ENCODE measurements around the gene ITSN1.

Gene ITSN1

DNA sequence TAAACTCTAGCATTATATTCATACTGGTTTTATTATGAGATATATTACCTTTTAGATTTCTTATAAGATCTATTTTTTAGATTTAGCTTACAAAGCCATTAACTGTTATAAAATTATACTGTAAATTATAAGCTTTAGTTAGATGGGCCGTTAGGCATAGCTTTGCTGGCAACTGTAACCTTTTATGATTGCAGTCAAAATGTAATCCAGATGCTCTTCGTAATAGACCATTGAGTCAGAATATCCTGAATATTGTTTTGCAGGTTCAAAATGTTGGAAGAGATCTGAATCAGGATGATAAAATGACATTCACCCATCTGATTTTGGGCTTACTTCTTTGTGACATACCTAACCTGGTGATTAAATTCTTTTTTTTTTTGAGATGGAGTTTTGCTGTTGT lies 20.9 kb downstream of the ITSN1 start:
- no peak for DNase-seq
- peaks cover 6% of the 10 kb centered on the region; the same call in 1 of the 2 replicates for H3K4me1 ChIP-seq
- H3K36me3 ChIP-seq, result no peaks in the 10 kb centered on the region
- H3K9me3 ChIP-seq, result no peaks in the 10 kb centered on the region
- H3K4me3 ChIP-seq (ENCODE audit: low read depth, low read length), result no peak overlapping the region
- H3K27me3 ChIP-seq, result no peaks in the 10 kb centered on the region
- TF ChIP-seq, protein P1, sequence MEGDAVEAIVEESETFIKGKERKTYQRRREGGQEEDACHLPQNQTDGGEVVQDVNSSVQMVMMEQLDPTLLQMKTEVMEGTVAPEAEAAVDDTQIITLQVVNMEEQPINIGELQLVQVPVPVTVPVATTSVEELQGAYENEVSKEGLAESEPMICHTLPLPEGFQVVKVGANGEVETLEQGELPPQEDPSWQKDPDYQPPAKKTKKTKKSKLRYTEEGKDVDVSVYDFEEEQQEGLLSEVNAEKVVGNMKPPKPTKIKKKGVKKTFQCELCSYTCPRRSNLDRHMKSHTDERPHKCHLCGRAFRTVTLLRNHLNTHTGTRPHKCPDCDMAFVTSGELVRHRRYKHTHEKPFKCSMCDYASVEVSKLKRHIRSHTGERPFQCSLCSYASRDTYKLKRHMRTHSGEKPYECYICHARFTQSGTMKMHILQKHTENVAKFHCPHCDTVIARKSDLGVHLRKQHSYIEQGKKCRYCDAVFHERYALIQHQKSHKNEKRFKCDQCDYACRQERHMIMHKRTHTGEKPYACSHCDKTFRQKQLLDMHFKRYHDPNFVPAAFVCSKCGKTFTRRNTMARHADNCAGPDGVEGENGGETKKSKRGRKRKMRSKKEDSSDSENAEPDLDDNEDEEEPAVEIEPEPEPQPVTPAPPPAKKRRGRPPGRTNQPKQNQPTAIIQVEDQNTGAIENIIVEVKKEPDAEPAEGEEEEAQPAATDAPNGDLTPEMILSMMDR (IDR thresholded peaks at IDR 0.05; ENCODE audit: low read depth, low read length), result no peak

DNA sequence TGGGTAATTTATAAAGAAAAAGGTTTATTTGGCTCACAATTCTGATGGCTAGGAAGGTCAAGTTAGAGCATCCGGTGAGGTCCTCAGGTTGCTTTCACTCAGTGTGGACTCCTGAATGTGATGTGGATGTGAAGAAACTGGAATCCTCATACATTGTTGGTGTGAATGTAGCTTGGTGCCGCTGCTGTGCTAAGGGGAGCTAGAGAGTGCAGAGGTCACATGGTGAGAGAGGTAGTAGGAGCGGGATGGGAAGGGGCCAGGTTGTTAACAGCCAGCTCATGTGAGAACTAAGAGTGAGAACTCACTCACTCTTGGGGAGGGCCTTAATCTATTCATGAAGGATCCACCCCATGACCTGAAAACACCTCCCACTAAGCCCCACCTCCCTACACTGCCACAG lies 21.8 kb downstream of the ITSN1 start:
- TF ChIP-seq, protein P1 (IDR thresholded peaks at IDR 0.05; ENCODE audit: low read depth, low read length), result no peak
- peaks cover 9% of the 10 kb centered on the region; the same call in 1 of the 2 replicates for H3K4me1 ChIP-seq
- H3K4me3 ChIP-seq (ENCODE audit: low read depth, low read length), result no peak overlapping the region
- DNase-seq, result no peak
- no peaks in the 10 kb centered on the region for H3K27me3 ChIP-seq
- no peaks in the 10 kb centered on the region for H3K9me3 ChIP-seq
- no peaks in the 10 kb centered on the region for H3K36me3 ChIP-seq

DNA sequence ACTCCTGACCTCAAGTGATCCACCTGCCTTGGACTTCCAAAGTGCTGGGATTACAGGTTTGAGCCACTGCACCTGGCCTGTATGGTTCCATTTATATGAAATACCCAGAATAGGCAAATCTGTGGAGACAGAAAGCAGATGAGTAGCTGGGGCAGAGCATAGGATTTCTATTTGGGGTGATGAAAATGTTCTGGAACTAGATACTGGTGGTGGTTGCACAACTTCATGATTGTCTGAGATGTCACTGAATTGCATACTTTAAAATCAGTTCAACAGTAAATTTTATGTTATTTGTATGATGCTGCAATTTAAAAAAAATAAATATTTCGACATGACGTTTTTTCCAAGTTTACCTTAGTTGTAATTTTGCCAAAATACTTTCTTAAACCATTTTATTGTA lies 23.9 kb downstream of the ITSN1 start:
- H3K36me3 ChIP-seq, result no peaks in the 10 kb centered on the region
- TF ChIP-seq, protein P1 (IDR thresholded peaks at IDR 0.05; ENCODE audit: low read depth, low read length), result no peak
- no peak for DNase-seq
- no peak overlapping the region for H3K4me3 ChIP-seq (ENCODE audit: low read depth, low read length)
- peaks cover 9% of the 10 kb centered on the region; the same call in 1 of the 2 replicates for H3K4me1 ChIP-seq
- no peaks in the 10 kb centered on the region for H3K27me3 ChIP-seq
- H3K9me3 ChIP-seq, result no peaks in the 10 kb centered on the region

DNA sequence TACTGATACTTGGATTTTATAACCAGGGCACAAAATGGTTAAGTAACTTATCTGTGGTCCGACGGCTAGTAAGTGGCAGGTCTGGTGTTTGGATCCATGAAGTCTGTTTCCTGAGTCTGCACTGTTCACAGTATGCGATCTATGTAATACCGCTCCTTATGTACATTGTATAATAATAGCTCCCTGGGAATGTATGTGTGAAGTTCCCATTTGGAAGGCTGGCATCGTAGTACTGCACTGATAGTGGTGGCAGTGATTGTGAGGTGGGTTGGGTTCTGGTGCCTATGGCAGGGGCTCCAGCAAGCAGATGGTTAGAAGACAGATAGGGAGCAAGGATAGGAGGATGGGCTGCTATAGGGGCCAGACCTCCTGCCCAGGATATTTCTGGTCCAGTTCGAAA lies 25.3 kb downstream of the ITSN1 start:
- Histone ChIP-seq H3K36me3 (no peaks in the 10 kb centered on the region), H3K4me3 (ENCODE audit: low read depth, low read length) (peak overlapping the region; percentile 13), H3K27me3 (no peaks in the 10 kb centered on the region), H3K9me3 (no peaks in the 10 kb centered on the region), H3K4me1 (peaks cover 9% of the 10 kb centered on the region; the same call in 1 of the 2 replicates)
- peak; percentile 32 for DNase-seq
- TF ChIP-seq, protein P1 (IDR thresholded peaks at IDR 0.05; ENCODE audit: low read depth, low read length), result no peak

DNA sequence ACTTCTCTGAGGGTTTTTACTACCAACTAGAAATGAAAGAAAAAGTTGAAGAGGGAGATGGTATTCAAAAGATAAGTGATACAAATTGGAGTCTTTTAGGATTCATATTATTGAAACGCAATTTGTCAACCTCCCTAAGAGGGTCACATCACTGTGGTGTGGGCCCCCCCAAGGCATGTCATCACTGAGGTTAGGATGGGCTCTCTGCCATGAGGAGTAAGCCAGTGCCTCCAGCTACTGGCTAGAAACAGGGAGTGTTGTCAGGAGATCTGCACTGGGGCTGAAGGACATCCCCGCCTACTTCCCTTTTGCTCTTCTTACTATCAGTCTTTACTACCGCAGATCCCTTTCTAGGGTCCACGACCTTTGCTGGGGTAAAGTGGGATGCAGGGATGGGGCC lies 25.9 kb downstream of the ITSN1 start:
- Histone ChIP-seq H3K9me3 (no peaks in the 10 kb centered on the region), H3K4me3 (ENCODE audit: low read depth, low read length) (no peak overlapping the region), H3K4me1 (peaks cover 9% of the 10 kb centered on the region; the same call in 1 of the 2 replicates), H3K36me3 (no peaks in the 10 kb centered on the region), H3K27me3 (no peaks in the 10 kb centered on the region)
- DNase-seq, result peak; percentile 27
- TF ChIP-seq, protein P1 (IDR thresholded peaks at IDR 0.05; ENCODE audit: low read depth, low read length), result no peak

GRCh38 chr21:33668620-33669019 lies 26.3 kb downstream of the ITSN1 start:
- H3K4me3 ChIP-seq (ENCODE audit: low read depth, low read length), result no peak overlapping the region
- H3K27me3 ChIP-seq, result no peaks in the 10 kb centered on the region
- H3K4me1 ChIP-seq, result peaks cover 9% of the 10 kb centered on the region; the same call in 1 of the 2 replicates
- no peak for DNase-seq
- no peaks in the 10 kb centered on the region for H3K9me3 ChIP-seq
- TF ChIP-seq, protein P1 (IDR thresholded peaks at IDR 0.05; ENCODE audit: low read depth, low read length), result no peak
- H3K36me3 ChIP-seq, result no peaks in the 10 kb centered on the region
